HG03066 (cell line): Measurements from ENCODE around the gene SORCS1.

Source experiments
- ATAC-seq: cut with Tn5 transposase; IDR thresholded peaks from one replicate; pipeline ENCODE4 v1.9.1; 2021; ENCODE audit warnings: low read depth; ENCODE audit not compliant: unreplicated experiment

SORCS1 gene

GRCh38 chr10:106631016-106631702 lies 533.3 kb downstream of the SORCS1 start:
- ATAC-seq, result no peak

GRCh38 chr10:106626371-106626770 lies 538.1 kb downstream of the SORCS1 start:
- no peak for ATAC-seq

GRCh38 chr10:106625751-106626150 lies 538.8 kb downstream of the SORCS1 start:
- ATAC-seq, result no peak

- no peak for ATAC-seq
These were observed 545.2 kb downstream of the SORCS1 start for GRCh38 chr10:106619346-106619745.

GRCh38 chr10:106618646-106619045 lies 545.9 kb downstream of the SORCS1 start:
- no peak for ATAC-seq

- ATAC-seq, result no peak
These were observed 549.4 kb downstream of the SORCS1 start for GRCh38 chr10:106615081-106615480.

GRCh38 chr10:106614293-106614692 lies 550.2 kb downstream of the SORCS1 start:
- ATAC-seq, result no peak

GRCh38 chr10:106612381-106612780 lies 552.1 kb downstream of the SORCS1 start:
- ATAC-seq, result no peak

- no peak for ATAC-seq
These were observed 554.8 kb downstream of the SORCS1 start for GRCh38 chr10:106609470-106610266.

GRCh38 chr10:106608066-106608465 lies 556.4 kb downstream of the SORCS1 start:
- ATAC-seq, result no peak

GRCh38 chr10:106595281-106595680 lies 569.2 kb downstream of the SORCS1 start:
- no peak for ATAC-seq

GRCh38 chr10:106593876-106594275 lies 570.6 kb downstream of the SORCS1 start:
- ATAC-seq, result no peak

GRCh38 chr10:106592396-106592795 lies 572.1 kb downstream of the SORCS1 start:
- ATAC-seq, result no peak

GRCh38 chr10:106582291-106582690 lies 582.2 kb downstream of the SORCS1 start:
- ATAC-seq, result no peak

- no peak for ATAC-seq
These were observed 586.8 kb downstream of the SORCS1 start for GRCh38 chr10:106577756-106578155.

GRCh38 chr10:106577266-106577665 lies 587.2 kb downstream of the SORCS1 start:
- no peak for ATAC-seq

- no peak for ATAC-seq
These were observed 588.0 kb downstream of the SORCS1 start for GRCh38 chr10:106576534-106576933.

- no peak for ATAC-seq
These were observed 591.4 kb downstream of the SORCS1 start for GRCh38 chr10:106573106-106573505.

GRCh38 chr10:106571192-106571946 lies 593.1 kb downstream of the SORCS1 start:
- no peak for ATAC-seq

GRCh38 chr10:106570268-106570667 lies 594.2 kb downstream of the SORCS1 start:
- ATAC-seq, result no peak

GRCh38 chr10:106567629-106568028 lies 596.9 kb downstream of the SORCS1 start:
- ATAC-seq, result no peak
